GM18498 (cell line): ENCODE measurements around the gene PDLIM1.

Experiments used
- ATAC-seq: cut with Tn5 transposase; IDR thresholded peaks from one replicate; pipeline ENCODE4 v1.9.1; 2021; ENCODE audit warnings: mild to moderate bottlenecking, moderate library complexity; ENCODE audit not compliant: unreplicated experiment

The PDLIM1 gene

DNA sequence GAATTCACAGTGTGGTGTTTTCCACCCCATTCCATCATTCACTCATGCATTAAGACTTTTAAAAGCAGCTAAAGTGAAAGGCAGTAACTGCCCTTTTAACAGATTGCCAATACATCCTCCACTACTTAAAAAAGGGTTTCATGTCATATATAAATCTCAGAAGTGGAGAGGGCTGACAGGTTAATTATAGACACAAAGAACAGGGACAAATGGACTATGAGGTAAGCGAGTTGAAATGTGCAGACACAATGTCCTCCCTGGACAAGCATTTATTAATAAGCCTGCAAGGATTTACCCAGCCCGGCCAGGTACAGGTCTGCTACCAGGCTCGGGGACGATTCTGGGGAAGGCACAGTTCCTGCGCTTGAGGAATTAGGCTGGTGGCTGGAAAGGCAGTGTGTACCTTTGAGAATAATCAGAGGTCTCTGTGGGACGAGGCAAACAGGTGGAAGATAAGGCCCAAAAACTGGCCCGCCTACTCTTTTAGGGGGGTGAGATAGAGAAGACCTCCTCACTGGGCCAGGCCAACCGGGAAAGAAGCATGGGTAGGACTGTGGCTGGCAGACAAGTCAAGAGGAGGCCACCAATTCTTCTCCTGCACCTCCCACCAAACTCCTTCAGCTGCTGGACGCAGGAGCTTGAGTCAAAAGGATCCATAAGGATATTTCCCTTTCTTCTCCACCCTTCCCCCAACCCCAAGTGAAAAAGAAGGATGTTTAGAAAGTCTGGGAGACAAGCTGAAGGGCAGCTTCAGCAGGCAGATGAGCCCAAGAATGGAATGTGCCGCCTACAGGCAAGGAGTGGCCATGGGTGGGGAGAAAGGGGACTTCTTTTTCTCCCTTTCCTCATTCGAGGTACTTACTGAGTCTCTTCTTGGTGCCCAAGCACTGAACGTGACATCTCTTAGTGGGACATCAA lies 1.5 kb downstream of the PDLIM1 start:
- ATAC-seq, result no peak

- no peak for ATAC-seq
These were observed 2.5 kb downstream of the PDLIM1 start for GRCh38 chr10:95288303-95288702.

GRCh38 chr10:95287281-95287680 lies 3.5 kb downstream of the PDLIM1 start:
- no peak for ATAC-seq

DNA sequence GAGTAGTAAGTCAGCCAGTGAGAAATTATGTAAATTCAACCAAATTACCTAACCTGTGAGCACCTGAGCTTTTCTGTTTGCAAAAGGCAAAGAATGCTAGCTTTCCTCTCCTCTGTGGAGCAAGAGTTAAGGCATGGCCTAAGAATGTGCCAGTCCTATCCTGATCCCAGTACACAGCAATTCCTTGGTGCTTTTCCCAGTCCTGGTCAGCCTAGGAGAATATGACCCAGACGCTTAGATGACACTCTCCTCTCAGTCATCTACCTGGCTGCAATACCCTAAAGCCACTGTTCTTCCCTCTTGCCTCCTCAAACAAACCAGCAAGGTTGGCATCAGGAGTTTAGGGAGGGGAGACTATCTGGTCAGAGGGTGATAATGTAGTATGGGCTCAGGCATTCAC lies 4.1 kb downstream of the PDLIM1 start:
- no peak for ATAC-seq

GRCh38 chr10:95285556-95285955 lies 5.2 kb downstream of the PDLIM1 start:
- no peak for ATAC-seq

DNA sequence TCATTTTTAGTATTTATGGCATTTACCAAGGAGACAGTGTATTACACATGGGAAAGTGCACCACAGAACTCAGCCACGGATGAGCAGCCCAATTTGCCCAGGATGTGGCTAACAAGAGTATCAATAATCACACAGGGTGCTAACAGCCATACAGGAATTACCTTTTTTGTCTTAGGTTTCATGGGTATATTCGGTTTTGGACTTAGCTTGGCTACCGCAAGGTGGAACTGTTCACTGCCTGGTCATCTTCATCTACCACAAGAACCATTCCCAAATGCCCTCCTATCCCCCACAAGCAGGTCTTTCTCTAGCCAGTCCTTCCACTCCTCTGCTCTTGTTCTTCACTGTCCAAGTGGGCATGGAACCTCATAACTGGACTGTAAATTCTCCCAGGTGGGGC lies 6.0 kb downstream of the PDLIM1 start:
- ATAC-seq, result peak; percentile 59

DNA sequence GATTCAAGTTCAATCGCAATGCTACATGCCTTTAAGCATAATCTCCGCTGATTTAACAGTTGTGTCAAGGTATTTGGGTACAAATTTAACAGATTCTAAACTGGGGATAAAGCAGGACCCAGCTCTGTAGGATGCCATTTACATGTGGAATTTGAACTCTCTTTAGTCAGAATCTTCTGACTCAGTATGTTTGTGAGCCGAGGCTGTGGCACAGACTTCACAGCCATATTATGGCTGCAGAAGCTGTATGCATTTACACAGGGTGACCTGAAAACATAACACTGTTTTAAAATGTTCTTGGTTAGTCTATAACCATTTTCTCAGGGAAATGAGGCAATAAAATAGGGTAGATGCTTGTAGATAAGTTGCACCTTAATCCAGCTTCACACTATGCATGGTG lies 8.7 kb downstream of the PDLIM1 start:
- no peak for ATAC-seq

DNA sequence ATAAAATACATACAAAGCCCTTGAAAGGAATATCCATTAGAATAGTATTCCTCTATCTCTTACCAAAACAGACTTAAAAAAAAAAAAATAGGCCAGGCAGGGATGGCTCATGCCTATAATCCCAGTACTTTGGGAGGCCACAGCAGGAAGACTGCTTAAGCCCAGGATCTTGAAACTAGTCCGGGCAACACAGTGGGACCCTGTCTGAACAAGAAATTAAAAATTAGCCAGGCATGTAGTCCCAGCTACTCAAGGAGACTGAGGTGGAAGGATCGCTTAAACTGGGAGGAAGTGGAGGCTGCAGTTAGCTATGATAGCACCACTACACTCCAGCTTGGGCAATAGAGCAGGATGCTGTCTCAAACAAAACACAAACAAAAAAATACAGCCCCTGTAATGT lies 9.6 kb downstream of the PDLIM1 start:
- ATAC-seq, result no peak

DNA sequence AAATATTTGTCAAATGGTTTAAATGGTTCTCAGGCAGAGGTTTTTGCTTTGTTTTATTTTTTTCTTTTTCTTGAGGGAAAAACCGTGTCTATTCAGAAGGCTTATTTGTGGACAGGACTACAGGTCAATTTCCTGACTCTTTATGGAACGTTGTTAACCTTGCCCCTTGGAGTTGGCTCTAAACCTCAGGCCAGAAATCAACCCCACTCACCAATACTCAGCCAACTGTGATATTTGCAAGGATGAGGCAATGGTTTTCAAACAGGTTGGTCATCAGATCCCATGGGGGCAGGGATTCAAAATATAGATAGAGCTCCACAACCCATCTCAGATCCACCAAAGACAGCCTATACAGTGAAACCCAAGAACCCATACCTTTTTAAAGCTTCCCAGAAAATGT lies 10.2 kb downstream of the PDLIM1 start:
- ATAC-seq, result no peak

DNA sequence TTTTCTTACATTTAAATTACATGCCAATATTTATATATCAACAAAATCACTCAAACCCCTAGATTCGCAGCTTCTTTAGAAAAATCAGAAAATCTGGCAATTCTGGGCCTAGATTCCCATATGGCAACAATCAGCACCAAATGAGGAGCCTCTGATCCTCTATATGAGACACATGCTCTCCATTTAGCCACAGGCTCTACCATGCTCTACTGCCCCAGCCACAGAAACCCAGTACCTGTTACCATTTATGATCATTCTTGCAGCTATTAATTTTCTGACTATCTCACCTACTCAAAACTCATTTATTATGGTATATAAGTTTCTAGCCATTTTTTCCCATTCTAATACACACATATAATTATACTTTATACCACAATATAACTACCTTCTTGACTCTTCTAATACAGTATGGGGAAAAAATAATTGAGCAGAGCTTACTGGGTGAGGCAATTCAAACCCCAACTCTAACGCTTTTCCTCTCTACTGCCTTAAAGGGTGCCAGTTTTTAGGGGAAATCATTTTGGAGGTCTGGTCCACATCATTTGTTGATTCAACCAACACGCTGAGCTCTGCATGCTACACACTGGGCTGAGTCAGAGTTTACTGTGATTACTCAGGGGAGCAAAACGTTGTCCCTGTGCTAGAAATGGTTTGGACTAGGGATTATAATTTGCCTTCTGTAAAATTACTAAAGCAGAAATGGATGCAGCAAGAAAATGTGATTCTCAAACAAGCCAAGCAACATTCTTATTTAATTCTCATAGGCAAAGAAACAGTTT lies 11.6 kb downstream of the PDLIM1 start:
- peak; percentile 54 for ATAC-seq

DNA sequence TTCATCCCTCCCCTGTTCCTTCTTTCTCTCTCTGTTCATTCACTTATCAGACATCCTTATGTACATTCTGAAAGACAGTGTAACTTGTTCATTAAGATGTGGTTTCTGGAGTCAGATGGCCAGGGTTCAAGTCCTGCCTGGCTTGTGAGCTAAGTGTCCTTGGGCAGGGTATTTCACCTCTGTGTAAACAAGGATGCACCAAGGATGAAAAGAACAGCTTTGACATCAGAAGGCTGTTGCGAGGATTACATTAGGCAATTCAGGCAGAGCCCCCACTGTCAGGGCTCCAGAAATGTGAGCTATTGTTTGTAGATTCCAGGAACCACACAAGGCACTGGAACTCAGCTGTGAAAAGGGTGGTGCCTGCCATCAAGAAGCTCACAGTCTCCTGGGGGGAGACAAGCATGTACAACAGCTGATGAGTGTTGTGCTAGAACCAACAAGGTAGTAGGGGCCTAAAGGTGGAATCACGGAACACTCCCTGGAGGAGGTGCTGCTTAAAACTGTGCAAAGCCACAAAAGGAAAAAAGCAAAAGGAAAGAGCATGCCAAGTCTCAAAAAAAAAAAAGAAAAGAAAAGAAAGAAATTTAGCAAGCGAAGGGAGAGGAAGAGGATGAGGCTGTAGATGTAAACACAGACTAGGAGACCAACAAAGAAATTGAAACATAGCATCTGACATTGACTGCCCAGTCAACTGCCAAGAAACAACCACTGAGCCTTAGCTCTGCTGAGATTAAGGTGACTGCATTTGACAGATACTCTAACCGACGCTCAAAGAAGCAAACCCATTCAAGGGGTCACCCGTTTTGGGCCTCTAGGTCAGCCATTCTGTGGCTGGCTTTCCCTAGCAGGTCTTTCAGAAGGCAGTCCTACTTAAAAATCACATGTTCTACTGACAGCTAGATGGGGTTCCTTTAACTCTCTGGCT lies 12.5 kb downstream of the PDLIM1 start:
- ATAC-seq, result no peak

DNA sequence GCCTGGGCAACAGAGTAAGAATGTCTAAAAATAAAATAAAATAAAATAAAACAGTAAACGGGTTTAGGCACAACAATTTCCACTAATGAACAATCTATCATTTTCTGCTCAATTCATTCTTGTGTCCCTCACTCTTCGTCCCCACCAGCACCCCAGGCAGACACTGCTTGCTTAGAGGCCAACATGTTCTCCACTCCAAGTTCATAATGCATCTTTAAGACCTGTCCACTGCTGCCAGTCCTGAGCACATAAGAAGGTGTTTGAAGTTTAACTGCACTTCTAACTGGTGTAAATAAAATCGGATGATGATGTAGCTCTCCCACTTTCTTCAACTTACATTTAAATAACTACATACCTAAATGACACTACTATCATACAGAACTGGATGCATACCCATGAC lies 13.2 kb downstream of the PDLIM1 start:
- no peak for ATAC-seq

DNA sequence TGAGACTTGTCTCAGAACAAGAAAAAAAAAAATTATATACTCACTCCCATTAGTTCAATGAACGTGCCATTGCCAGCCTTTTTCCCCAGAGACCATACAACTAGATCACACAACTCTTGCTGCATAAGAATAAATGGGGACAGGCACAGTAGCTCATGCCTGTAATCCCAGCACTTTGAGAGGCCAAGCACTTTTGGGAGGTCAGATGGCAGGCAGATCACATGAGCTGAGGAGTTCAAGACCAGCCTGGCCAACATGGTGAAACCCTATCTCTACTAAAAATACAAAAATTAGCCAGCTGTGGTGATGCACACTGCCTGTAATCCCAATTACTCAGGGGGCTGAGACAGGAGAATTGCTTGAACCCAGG lies 13.6 kb downstream of the PDLIM1 start:
- ATAC-seq, result no peak

- ATAC-seq, result no peak
These were observed 14.2 kb downstream of the PDLIM1 start for GRCh38 chr10:95276367-95277200.

DNA sequence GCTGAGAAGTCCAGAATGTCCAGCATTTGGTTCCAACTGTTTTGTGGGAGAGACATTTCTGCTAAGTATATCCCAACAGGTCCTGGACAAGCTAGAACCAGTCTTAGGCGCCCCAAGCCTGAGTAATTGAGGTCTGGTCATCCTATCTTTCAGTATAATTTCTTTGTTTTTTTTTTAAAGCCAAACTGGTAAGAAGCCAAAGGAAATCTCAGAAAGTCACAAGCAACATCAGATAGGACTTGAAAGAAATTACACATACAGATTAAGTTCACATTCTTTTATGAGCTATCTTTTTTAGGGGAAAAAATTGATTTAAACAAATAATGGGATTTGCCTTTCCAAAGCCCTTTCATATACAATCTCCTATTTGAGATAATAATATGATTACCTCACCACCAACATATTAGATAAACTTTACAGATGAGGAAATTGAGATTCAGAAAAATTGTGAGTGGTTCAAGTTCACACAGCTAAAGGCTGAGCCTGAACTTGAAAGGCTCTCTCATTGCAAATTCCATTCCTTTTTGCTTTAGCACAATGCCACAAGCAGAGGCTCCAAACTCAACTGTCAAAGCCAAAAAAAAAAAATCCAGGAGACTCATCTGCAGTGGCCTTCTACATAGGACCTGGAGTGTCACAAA lies 15.0 kb downstream of the PDLIM1 start:
- no peak for ATAC-seq

DNA sequence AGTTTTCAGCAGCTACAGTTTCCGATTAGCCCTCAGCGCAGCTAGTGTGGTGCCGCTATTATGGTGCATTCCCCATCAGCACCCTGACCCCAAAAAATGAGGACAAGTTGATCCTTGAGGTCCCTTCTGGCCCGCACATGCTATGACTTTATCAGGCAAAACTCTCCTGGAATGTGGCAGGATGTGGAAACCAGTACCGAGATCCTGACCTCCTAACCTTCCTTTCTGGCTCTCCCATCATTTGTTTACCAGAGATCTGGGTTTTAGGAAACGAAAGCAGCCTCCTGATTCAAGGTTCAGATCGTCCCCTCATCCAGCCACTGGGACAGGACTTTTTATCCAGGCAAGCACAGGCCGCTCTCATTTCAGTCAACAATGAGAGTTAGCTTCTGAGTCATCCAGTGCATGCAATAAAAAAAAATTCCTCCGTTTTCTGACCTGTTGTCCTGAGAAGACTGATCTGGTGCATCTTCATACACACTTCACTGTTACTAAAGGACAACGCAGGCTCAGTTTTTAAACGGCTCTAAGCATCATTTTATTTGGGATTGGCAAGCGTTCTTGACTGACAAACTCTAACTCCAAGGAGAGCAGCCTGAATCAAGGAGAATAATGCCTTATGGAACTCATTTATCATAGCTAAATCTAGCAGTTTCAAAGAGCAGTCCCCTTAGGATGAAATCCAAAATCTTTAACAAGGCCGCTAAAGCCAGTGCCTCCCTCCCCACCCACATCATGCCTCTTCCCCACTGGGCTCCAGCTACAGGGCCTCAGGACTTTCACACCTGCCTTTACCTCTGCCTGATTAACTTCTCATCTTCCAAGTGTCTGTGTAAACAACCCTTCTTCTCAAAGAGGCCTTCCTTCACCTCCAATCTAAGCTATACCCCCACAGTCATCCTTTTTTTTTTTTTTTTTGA lies 17.1 kb downstream of the PDLIM1 start:
- no peak for ATAC-seq

DNA sequence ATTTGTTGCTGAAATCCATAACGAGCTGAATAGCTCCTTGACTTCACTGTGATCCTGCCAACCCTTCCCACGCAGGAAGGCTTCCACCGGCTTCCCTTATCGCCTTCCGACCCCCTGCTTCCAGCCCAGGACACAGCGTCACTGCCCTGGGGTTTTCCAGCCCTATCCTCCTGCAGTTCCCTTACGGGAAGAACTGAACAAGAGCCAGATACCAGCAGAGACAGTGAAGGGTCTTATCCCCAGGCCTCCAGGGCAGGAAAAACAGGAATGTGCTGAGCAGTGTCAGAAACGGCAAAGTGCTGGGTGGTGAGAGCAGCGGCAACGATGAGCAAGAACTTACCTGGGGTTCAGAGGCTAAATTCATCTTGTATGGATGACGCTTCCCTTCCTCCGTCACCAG lies 22.4 kb downstream of the PDLIM1 start:
- no peak for ATAC-seq

DNA sequence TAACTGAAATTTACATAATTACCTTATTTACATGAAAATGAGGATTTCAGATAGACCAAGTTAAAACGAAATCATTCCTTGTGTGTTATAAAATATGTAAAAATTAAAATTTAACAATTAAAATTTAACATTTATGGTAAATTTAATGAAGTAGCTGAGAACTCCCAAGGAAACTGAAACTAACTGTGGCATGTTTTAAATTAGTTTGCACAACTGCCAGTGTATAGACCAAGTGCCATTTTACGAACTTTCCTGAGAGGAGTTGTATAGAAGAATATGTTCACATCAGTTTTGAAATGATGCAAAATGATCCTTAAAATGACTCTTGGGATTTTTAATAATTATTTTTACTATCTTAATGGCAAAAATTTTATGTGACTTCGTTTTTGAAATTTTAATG lies 23.6 kb downstream of the PDLIM1 start:
- ATAC-seq, result no peak

- peak; percentile 90 for ATAC-seq
These were observed 24.1 kb downstream of the PDLIM1 start for GRCh38 chr10:95266674-95267095.
